HEK293 (cell line): ENCODE data around the gene RYR2.

Source experiments
- CTCF ChIA-PET: fragments of 350-600 bp; formaldehyde crosslinking; extraction: SDS; loops from one replicate; lab custom pipeline; 2021; ENCODE audit warnings: antibody characterized with exemption; lab: Yijun Ruan, JAX
- POLR2A ChIA-PET: fragments of 300-600 bp; formaldehyde crosslinking; extraction: SDS; loops from one replicate; lab custom pipeline; 2020; ENCODE audit warnings: antibody characterized with exemption, inconsistent platforms; lab: Yijun Ruan, JAX
- H3K27ac ChIP-seq: fragments of 200-500 bp; sonication (Bioruptor generic); 2 replicates; pipeline ENCODE4 v1.5.1; 2014; ENCODE audit warnings: low read depth, low read length, control low read depth, inconsistent platforms; ENCODE audit errors: extremely low read depth
- H3K36me3 ChIP-seq, 2 experiments: fragments of 200-500 bp in 1 of 2; sonication (Bioruptor generic) in 1 of 2; 1 replicate in 1 of 2; 2 replicates in 1 of 2; pipeline ENCODE4 v1.5.1; 2014 to 2017; ENCODE audit warnings: inconsistent platforms in 2 of 2, low read length in 2 of 2; ENCODE audit not compliant: control insufficient read depth in 2 of 2, insufficient read depth in 1 of 2
- H3K4me1 ChIP-seq: fragments of 200-500 bp; sonication (Bioruptor generic); 2 replicates; pipeline ENCODE4 v1.5.1; 2014; ENCODE audit warnings: mild to moderate bottlenecking, low read length, inconsistent platforms; ENCODE audit not compliant: control insufficient read depth, insufficient read depth
- H3K4me3 ChIP-seq: 2 replicates; pipeline ENCODE4 v1.5.1; 2011; ENCODE audit warnings: low read depth, mild to moderate bottlenecking, control low read depth, low read length, moderate library complexity
- H3K9me3 ChIP-seq: fragments of 200-500 bp; sonication (Bioruptor generic); 2 replicates; pipeline ENCODE4 v1.5.1; 2014; ENCODE audit warnings: low read depth, low read length, inconsistent platforms; ENCODE audit not compliant: control insufficient read depth, insufficient read depth
- KLF9 ChIP-seq: fragments of 450-650 bp; formaldehyde crosslinking; IDR thresholded peaks from 2 replicates; pipeline ENCODE4 v1.5.1; 2016; ENCODE audit warnings: missing biosample characterization, missing genetic modification characterization, low read depth
- PRDM1 ChIP-seq: fragments of 450-650 bp; formaldehyde crosslinking; IDR thresholded peaks from 2 replicates; pipeline ENCODE4; 2016; ENCODE audit warnings: missing biosample characterization, missing genetic modification characterization
- SCRT2 ChIP-seq: fragments of 450-650 bp; formaldehyde crosslinking; IDR thresholded peaks from 2 replicates; pipeline ENCODE4 v1.5.1; 2016; ENCODE audit warnings: missing biosample characterization, missing genetic modification characterization
- SP2 ChIP-seq: fragments of 450-650 bp; formaldehyde crosslinking; IDR thresholded peaks from 2 replicates; pipeline ENCODE4 v1.5.1; 2016; ENCODE audit warnings: missing biosample characterization, missing genetic modification characterization
- TCF7L2 ChIP-seq: IDR thresholded peaks from 2 replicates; pipeline ENCODE4 v1.6.1; 2011; ENCODE audit warnings: low read depth, mild to moderate bottlenecking, inconsistent platforms, low read length, moderate library complexity, borderline replicate concordance
- ZBTB7A ChIP-seq: fragments of 450-650 bp; formaldehyde crosslinking; IDR thresholded peaks from 2 replicates; pipeline ENCODE4 v1.5.1; 2016; ENCODE audit warnings: low read depth, missing biosample characterization, missing genetic modification characterization
- ZFP41 ChIP-seq: fragments of 450-650 bp; formaldehyde crosslinking; IDR thresholded peaks from 2 replicates; pipeline ENCODE4 v1.5.1; 2016; ENCODE audit warnings: missing biosample characterization, missing genetic modification characterization, borderline replicate concordance
- ZNF174 ChIP-seq: fragments of 450-650 bp; formaldehyde crosslinking; IDR thresholded peaks from 2 replicates; pipeline ENCODE4 v1.5.0; 2017; ENCODE audit warnings: missing biosample characterization, mild to moderate bottlenecking, missing genetic modification characterization
- ZNF19 ChIP-seq: fragments of 450-650 bp; formaldehyde crosslinking; IDR thresholded peaks from 2 replicates; pipeline ENCODE4; 2016; ENCODE audit warnings: missing biosample characterization, missing genetic modification characterization, low read depth
- ZNF335 ChIP-seq: fragments of 450-650 bp; formaldehyde crosslinking; conservative IDR thresholded peaks from 2 replicates; pipeline ENCODE4 v1.5.1; 2016; ENCODE audit warnings: missing biosample characterization, missing genetic modification characterization
- ZNF404 ChIP-seq: fragments of 450-650 bp; formaldehyde crosslinking; IDR thresholded peaks from 2 replicates; pipeline ENCODE4 v1.5.1; 2017; ENCODE audit warnings: missing biosample characterization, missing genetic modification characterization
- ZNF501 ChIP-seq: fragments of 450-650 bp; formaldehyde crosslinking; IDR thresholded peaks from 2 replicates; pipeline ENCODE4 v1.5.1; 2016; ENCODE audit warnings: missing biosample characterization, missing genetic modification characterization
- ZNF529 ChIP-seq: fragments of 450-650 bp; formaldehyde crosslinking; IDR thresholded peaks from 2 replicates; pipeline ENCODE4 v1.5.1; 2017; ENCODE audit warnings: missing genetic modification characterization, missing biosample characterization; ENCODE audit not compliant: insufficient replicate concordance
- ZNF548 ChIP-seq: fragments of 450-650 bp; formaldehyde crosslinking; IDR thresholded peaks from 2 replicates; pipeline ENCODE4 v1.5.1; 2016; ENCODE audit warnings: missing biosample characterization, missing genetic modification characterization
- ZNF626 ChIP-seq: fragments of 450-650 bp; sonication (Bioruptor Pico); formaldehyde crosslinking; IDR thresholded peaks from 2 replicates; pipeline ENCODE4 v1.5.1; 2018; ENCODE audit warnings: missing biosample characterization, missing genetic modification characterization, inconsistent platforms
- TF ChIP-seq, protein P1 (sequence below): fragments of 450-650 bp; formaldehyde crosslinking; IDR thresholded peaks from 2 replicates; pipeline ENCODE4 v1.5.1; 2016; ENCODE audit warnings: missing biosample characterization, missing genetic modification characterization
- TF ChIP-seq, protein P2 (sequence below): fragments of 450-650 bp; formaldehyde crosslinking; IDR thresholded peaks from 2 replicates; pipeline ENCODE4 v1.5.1; 2017; ENCODE audit warnings: missing biosample characterization, mild to moderate bottlenecking, missing genetic modification characterization, moderate library complexity
- TF ChIP-seq, protein P3 (sequence below): fragments of 450-650 bp; formaldehyde crosslinking; IDR thresholded peaks from 2 replicates; pipeline ENCODE4 v1.5.1; 2016; ENCODE audit warnings: missing biosample characterization, missing genetic modification characterization
- TF ChIP-seq, protein P4 (sequence below): fragments of 450-650 bp; formaldehyde crosslinking; IDR thresholded peaks from 2 replicates; pipeline ENCODE4 v1.5.0; 2017; ENCODE audit warnings: missing biosample characterization, missing genetic modification characterization, borderline replicate concordance
- TF ChIP-seq, protein P5 (sequence below): fragments of 450-650 bp; formaldehyde crosslinking; IDR thresholded peaks from 2 replicates; pipeline ENCODE4 v1.5.1; 2017; ENCODE audit warnings: missing biosample characterization, missing genetic modification characterization

The RYR2 gene

DNA sequence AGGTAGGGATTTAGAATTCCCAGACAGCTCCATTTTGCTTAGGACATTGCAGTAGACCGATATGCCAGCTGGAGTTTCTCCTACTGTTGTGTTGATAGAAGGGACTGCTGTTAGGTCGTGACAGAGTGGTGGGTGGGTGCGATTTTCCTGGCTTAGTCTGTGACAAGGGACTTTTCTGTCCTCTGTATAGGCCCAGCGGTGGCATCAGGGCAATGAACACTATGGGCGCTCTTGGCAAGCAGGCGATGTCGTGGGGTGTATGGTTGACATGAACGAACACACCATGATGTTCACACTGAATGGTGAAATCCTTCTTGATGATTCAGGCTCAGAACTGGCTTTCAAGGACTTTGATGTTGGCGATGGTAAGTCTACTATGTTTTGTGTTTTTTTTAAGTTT lies 527.0 kb downstream of the RYR2 start:
- TF ChIP-seq ZNF335 (tag by site-specific recombination) (0 out of 2 replicates have a peak, but pooled peaks have one; percentile 23), KLF9 (tag by site-specific recombination) (no peak)
- TF ChIP-seq, protein P1, sequence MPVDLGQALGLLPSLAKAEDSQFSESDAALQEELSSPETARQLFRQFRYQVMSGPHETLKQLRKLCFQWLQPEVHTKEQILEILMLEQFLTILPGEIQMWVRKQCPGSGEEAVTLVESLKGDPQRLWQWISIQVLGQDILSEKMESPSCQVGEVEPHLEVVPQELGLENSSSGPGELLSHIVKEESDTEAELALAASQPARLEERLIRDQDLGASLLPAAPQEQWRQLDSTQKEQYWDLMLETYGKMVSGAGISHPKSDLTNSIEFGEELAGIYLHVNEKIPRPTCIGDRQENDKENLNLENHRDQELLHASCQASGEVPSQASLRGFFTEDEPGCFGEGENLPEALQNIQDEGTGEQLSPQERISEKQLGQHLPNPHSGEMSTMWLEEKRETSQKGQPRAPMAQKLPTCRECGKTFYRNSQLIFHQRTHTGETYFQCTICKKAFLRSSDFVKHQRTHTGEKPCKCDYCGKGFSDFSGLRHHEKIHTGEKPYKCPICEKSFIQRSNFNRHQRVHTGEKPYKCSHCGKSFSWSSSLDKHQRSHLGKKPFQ (tag by site-specific recombination) = peak; percentile 37; the same call in 1 of the 2 replicates
- no peaks in the 10 kb centered on the region for H3K9me3 ChIP-seq
- H3K4me3 ChIP-seq = no peak overlapping the region
- H3K27ac ChIP-seq = no peak overlapping the region
- no peaks in the 10 kb centered on the region for H3K36me3 ChIP-seq
- ChIA-PET POLR2A (no interaction called here), CTCF (interaction anchor here (0.6 to 0.7 kb wide), 3 partner anchors 56 to 662 kb away, joined by 3 to 4 read pairs (median 3); no protein-coding TSS in a partner anchor)
- H3K4me1 ChIP-seq = peaks cover 6% of the 10 kb centered on the region

DNA sequence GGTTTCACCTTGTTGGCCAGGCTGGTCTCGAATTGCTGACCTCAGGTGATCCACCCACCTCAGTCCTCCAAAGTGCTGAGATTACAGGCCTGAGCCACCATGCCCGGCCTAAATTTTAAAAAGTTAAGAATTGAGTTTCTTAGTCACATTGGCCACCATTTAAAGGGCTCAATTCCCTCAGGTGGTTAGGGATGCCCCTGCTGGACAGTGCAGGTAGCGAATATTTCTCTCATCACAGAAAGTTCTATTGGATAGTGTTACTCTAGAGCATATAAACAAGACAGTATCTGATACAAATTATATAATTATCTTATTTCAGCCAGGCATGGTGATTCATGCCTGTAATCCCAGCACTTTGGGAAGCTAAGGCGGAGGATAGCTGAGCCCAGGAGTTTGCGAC lies 528.5 kb downstream of the RYR2 start:
- ChIA-PET CTCF (interaction anchor here (0.6 to 1.4 kb wide), 5 partner anchors 8 to 41 kb away, joined by 3 to 5 read pairs (median 3); no protein-coding TSS in a partner anchor), POLR2A (no interaction called here)
- Histone ChIP-seq H3K4me1 (peaks cover 6% of the 10 kb centered on the region), H3K9me3 (peaks cover under 1% of the 10 kb centered on the region; the same call in 1 of the 2 replicates), H3K36me3 (no peaks in the 10 kb centered on the region), H3K27ac (no peak overlapping the region), H3K4me3 (no peak overlapping the region)
- no peak for TF ChIP-seq ZNF404 (tag by site-specific recombination)
- no peak for TF ChIP-seq ZFP41
- TF ChIP-seq, protein P2, sequence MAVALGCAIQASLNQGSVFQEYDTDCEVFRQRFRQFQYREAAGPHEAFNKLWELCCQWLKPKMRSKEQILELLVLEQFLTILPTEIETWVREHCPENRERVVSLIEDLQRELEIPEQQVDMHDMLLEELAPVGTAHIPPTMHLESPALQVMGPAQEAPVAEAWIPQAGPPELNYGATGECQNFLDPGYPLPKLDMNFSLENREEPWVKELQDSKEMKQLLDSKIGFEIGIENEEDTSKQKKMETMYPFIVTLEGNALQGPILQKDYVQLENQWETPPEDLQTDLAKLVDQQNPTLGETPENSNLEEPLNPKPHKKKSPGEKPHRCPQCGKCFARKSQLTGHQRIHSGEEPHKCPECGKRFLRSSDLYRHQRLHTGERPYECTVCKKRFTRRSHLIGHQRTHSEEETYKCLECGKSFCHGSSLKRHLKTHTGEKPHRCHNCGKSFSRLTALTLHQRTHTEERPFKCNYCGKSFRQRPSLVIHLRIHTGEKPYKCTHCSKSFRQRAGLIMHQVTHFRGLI (tag by site-specific recombination) = no peak
- TF ChIP-seq ZNF548 = no peak
- TF ChIP-seq, protein P3, sequence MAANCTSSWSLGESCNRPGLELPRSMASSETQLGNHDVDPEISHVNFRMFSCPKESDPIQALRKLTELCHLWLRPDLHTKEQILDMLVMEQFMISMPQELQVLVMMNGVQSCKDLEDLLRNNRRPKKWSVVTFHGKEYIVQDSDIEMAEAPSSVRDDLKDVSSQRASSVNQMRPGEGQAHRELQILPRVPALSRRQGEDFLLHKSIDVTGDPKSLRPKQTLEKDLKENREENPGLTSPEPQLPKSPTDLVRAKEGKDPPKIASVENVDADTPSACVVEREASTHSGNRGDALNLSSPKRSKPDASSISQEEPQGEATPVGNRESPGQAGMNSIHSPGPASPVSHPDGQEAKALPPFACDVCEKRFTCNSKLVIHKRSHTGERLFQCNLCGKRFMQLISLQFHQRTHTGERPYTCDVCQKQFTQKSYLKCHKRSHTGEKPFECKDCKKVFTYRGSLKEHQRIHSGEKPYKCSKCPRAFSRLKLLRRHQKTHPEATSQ (tag by site-specific recombination) = no peak
- TF ChIP-seq SCRT2 (tag by site-specific recombination) = peak; percentile 88

DNA sequence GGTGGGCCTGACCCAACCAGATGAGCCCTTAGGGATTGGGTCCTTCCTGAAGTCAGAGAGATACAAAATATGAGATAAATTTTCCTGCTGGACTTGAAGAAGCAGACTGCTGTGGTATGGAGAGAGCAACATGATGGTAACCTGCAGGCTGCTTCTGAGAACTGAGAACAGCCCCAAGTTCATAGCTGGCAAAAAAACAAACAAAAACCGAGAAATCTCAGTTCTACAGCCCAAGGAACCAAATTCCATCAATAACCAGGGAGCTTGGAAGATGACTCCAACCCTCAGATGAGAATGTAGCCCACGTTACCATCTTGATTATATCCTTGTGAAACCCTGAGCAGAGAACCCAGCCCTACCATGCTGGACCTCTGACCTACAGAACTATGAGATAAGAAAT lies 532.6 kb downstream of the RYR2 start:
- Histone ChIP-seq H3K27ac (no peak overlapping the region), H3K9me3 (peaks cover 8% of the 10 kb centered on the region), H3K36me3 (no peaks in the 10 kb centered on the region; a peak in 1 of 3 replicates), H3K4me3 (no peak overlapping the region), H3K4me1 (peaks cover 2% of the 10 kb centered on the region)
- TF ChIP-seq, protein P4, sequence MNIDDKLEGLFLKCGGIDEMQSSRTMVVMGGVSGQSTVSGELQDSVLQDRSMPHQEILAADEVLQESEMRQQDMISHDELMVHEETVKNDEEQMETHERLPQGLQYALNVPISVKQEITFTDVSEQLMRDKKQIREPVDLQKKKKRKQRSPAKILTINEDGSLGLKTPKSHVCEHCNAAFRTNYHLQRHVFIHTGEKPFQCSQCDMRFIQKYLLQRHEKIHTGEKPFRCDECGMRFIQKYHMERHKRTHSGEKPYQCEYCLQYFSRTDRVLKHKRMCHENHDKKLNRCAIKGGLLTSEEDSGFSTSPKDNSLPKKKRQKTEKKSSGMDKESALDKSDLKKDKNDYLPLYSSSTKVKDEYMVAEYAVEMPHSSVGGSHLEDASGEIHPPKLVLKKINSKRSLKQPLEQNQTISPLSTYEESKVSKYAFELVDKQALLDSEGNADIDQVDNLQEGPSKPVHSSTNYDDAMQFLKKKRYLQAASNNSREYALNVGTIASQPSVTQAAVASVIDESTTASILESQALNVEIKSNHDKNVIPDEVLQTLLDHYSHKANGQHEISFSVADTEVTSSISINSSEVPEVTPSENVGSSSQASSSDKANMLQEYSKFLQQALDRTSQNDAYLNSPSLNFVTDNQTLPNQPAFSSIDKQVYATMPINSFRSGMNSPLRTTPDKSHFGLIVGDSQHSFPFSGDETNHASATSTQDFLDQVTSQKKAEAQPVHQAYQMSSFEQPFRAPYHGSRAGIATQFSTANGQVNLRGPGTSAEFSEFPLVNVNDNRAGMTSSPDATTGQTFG (tag by site-specific recombination) = no peak
- TF ChIP-seq PRDM1 = no peak
- TF ChIP-seq SP2 (tag by site-specific recombination) = no peak
- no peak for TF ChIP-seq ZNF626
- no peak for TF ChIP-seq ZNF19 (tag by site-specific recombination)
- TF ChIP-seq ZBTB7A = no peak
- TF ChIP-seq TCF7L2 = no peak
- no peak for TF ChIP-seq ZNF529 (tag by site-specific recombination)
- TF ChIP-seq ZNF174 (tag by site-specific recombination) = no peak
- TF ChIP-seq ZNF501 (tag by site-specific recombination) = no peak
- TF ChIP-seq, protein P5, sequence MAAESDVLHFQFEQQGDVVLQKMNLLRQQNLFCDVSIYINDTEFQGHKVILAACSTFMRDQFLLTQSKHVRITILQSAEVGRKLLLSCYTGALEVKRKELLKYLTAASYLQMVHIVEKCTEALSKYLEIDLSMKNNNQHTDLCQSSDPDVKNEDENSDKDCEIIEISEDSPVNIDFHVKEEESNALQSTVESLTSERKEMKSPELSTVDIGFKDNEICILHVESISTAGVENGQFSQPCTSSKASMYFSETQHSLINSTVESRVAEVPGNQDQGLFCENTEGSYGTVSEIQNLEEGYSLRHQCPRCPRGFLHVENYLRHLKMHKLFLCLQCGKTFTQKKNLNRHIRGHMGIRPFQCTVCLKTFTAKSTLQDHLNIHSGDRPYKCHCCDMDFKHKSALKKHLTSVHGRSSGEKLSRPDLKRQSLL = no peak
- ChIA-PET POLR2A (no interaction called here), CTCF (no interaction called here)
